ENCODE data around the gene BLID. TPM values are rescaled to one million over a fixed set of nuclear protein-coding genes. Genes with fewer than 3 reads are reported as not detected.

BLID gene
- total RNA-seq, 3 donors from 2014 or later, result 2.0 to 2.8 (median 2.4) TPM

DNA sequence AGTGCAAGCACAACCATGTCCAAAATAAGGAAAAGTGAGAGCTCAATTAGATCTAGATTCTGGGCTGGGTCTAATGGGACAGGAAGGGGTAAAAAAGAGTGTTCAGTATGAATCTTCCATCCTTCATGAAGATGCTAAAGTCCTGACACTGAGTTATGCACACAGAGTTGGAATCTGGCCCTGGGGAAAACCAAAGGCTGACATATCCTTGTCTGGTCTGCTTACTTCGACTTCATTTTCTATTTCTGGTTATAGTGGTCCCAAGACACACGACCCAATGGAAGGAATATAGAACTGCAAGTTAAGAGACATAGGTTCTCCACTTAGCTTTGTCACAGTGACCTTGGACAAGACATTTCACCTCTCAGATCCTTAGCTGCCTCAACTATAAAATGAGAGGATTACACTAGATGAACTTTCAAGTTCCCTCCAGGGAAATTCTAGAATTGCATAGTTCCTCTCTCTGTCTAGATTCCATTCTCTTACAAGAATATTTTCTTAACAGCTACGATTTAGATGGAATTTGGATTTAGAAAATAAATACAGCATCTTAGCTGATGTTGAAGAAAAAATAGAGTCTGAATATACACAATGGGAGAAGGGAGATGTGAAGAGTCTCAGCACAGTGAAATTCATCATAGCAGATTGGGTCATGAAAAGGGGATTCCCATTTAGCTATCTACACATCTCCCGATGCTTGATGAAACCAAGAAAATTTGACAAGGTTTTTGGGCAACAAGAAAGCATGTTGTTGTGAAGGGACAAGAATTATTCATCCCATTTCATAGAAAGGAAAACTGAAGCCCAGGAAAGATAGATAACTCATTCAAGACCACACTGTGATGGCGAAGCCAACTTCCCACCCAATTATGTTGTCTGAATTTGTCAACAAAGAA, 3.3 kb downstream of the BLID start:
- peak overlapping the region; percentile 48 to 74 for H3K27ac ChIP-seq
- no peaks in the 10 kb centered on the region for H3K36me3 ChIP-seq
- no peak for DNase-seq (ENCODE audit: low spot score in 2 of 2)
- H3K27me3 ChIP-seq, result no peaks in the 10 kb centered on the region
- H3K9me3 ChIP-seq, result no peaks in the 10 kb centered on the region
- peaks cover 0 to 3% of the 10 kb centered on the region in 2 donors for H3K4me1 ChIP-seq
- TF ChIP-seq POLR2AphosphoS5 (IDR thresholded peaks at IDR 0.05), result no peak
- TF ChIP-seq, protein P1, sequence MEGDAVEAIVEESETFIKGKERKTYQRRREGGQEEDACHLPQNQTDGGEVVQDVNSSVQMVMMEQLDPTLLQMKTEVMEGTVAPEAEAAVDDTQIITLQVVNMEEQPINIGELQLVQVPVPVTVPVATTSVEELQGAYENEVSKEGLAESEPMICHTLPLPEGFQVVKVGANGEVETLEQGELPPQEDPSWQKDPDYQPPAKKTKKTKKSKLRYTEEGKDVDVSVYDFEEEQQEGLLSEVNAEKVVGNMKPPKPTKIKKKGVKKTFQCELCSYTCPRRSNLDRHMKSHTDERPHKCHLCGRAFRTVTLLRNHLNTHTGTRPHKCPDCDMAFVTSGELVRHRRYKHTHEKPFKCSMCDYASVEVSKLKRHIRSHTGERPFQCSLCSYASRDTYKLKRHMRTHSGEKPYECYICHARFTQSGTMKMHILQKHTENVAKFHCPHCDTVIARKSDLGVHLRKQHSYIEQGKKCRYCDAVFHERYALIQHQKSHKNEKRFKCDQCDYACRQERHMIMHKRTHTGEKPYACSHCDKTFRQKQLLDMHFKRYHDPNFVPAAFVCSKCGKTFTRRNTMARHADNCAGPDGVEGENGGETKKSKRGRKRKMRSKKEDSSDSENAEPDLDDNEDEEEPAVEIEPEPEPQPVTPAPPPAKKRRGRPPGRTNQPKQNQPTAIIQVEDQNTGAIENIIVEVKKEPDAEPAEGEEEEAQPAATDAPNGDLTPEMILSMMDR (IDR thresholded peaks at IDR 0.05), result no peak
- TF ChIP-seq POLR2A (IDR thresholded peaks at IDR 0.05), result no peak
- intact Hi-C loops (cut with DNase I; ENCODE audit: low total_unique reads), result no loop called here
- no peak overlapping the region for H3K4me3 ChIP-seq

DNA sequence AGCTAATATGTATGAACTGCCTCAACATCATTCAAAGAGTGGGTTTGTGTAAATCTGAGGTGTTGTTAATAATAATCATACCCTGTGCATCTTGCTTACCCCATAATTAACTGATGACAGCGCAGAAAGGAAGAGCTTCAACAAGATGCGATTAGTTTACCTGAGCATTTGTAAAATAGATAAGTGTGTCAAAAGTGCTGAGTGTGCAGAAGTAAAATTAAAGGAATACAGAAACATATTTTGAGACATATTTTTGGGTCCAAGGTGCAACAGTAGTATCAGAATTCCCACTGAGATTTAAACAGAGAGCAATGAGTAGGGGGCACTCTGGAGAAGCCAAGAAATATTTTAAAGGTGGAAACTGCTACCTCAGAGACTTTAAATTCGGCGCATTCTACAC, 6.1 kb downstream of the BLID start:
- H3K4me1 ChIP-seq, result peaks cover 0 to under 1% of the 10 kb centered on the region in 2 donors
- H3K36me3 ChIP-seq, result no peaks in the 10 kb centered on the region
- TF ChIP-seq, protein P1 (IDR thresholded peaks at IDR 0.05), result no peak
- TF ChIP-seq POLR2A (IDR thresholded peaks at IDR 0.05) (no peak), POLR2AphosphoS5 (IDR thresholded peaks at IDR 0.05) (no peak)
- intact Hi-C loops (cut with DNase I; ENCODE audit: low total_unique reads), result no loop called here
- H3K4me3 ChIP-seq, result no peak overlapping the region
- no peaks in the 10 kb centered on the region for H3K9me3 ChIP-seq
- no peaks in the 10 kb centered on the region for H3K27me3 ChIP-seq
- no peak for DNase-seq (ENCODE audit: low spot score in 2 of 2)
- H3K27ac ChIP-seq, result no peak overlapping the region

DNA sequence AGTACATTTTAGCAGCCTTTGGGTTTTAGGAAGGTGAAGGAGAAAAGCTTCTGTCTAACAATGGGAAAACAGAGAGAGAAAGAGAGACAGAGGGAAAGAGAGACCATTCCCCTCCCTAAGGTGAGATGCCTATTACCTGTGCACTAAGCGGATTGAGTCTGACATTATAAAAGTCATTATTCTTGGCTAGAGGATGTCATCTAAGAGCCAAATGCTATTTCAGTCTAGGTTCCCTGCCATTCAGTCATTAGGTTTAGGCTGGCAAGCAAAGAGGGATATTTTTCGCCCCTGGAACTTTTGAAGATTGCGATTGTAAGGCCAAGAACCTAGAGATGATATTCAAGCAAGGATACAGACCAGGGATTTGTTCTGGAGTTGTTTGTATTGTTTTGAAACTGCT, 7.2 kb downstream of the BLID start:
- intact Hi-C loops (cut with DNase I; ENCODE audit: low total_unique reads), result no loop called here

DNA sequence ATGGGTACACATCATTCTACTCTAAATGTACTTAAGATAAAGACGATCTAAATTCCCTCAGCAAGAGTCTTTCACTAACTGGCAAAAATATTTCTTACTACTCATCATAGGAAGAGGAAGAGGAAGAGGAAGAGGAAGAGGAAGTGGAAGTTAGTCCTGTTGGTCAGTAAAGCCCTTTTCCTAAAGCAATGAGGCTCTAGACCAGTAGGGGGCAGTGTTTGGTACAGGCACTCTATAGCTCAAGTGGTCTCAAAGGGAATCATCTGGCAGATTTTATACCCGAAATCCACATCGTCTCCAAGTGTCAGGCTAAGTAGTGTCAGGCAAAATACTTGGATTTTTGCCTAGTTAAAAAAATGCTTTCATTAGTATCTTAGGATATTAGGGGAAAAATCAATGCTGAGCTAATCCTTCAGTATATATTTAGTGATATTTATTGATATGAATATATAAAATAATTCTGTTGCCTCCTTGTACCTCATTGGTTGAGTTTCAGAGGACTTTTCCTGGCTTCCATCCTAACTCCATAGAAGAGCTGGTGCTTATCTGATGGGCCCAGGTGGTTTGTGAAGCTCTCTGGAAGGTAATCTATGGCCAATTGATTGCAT, 7.7 kb downstream of the BLID start:
- H3K36me3 ChIP-seq, result no peaks in the 10 kb centered on the region
- no peaks in the 10 kb centered on the region for H3K9me3 ChIP-seq
- no peak overlapping the region for H3K4me3 ChIP-seq
- no peaks in the 10 kb centered on the region for H3K27me3 ChIP-seq
- DNase-seq (ENCODE audit: low spot score in 2 of 2), result no peak
- H3K27ac ChIP-seq, result no peak overlapping the region
- H3K4me1 ChIP-seq, result no peaks in the 10 kb centered on the region
- TF ChIP-seq, protein P1 (IDR thresholded peaks at IDR 0.05), result peak in 1 of 3 donors; percentile 12
- TF ChIP-seq POLR2A (IDR thresholded peaks at IDR 0.05), result no peak
- intact Hi-C loops (cut with DNase I; ENCODE audit: low total_unique reads), result no loop called here

More for the DNA sequence above, 7.2 kb downstream of the BLID start:
- H3K9me3 ChIP-seq, result no peaks in the 10 kb centered on the region
- no peaks in the 10 kb centered on the region for H3K27me3 ChIP-seq
- no peak overlapping the region for H3K4me3 ChIP-seq
- TF ChIP-seq POLR2AphosphoS5 (IDR thresholded peaks at IDR 0.05) (no peak), POLR2A (IDR thresholded peaks at IDR 0.05) (no peak)
- TF ChIP-seq, protein P1 (IDR thresholded peaks at IDR 0.05), result no peak
- DNase-seq (ENCODE audit: low spot score in 2 of 2), result no peak
- no peaks in the 10 kb centered on the region for H3K36me3 ChIP-seq
- H3K27ac ChIP-seq, result no peak overlapping the region
- no peaks in the 10 kb centered on the region for H3K4me1 ChIP-seq

DNA sequence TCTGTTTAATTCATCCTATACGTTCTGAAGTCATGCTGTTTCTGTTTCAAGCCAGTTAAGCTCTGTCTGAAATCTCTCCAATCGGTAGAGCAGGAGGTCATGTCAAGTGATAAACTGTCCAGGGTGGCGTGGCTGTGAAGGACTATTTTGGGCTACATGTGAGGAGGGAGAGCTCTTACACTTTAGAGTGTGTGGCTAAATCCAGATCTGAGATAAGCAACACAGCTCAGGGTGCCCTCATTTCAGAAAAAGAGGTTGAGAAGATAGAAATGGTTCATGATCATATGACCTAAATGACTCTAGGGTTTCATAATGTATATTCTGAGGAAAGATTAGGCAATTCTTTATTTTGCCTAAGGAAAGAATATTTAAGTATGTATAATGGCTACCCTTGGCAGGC, 8.4 kb downstream of the BLID start:
- Histone ChIP-seq H3K27ac (no peak overlapping the region), H3K4me1 (no peaks in the 10 kb centered on the region), H3K27me3 (no peaks in the 10 kb centered on the region), H3K9me3 (no peaks in the 10 kb centered on the region), H3K36me3 (no peaks in the 10 kb centered on the region), H3K4me3 (no peak overlapping the region)
- intact Hi-C loops (cut with DNase I; ENCODE audit: low total_unique reads), result no loop called here
- no peak for DNase-seq (ENCODE audit: low spot score in 2 of 2)
- TF ChIP-seq, protein P1 (IDR thresholded peaks at IDR 0.05), result no peak
- no peak for TF ChIP-seq POLR2AphosphoS5 (IDR thresholded peaks at IDR 0.05)
- TF ChIP-seq POLR2A (IDR thresholded peaks at IDR 0.05), result no peak
